Stimulated activated CD8-positive, alpha-beta memory T cell treated with anti-CD3 and anti-CD28 coated beads, Interleukin-7, amount 100 ng/mL, for 1 hour (primary cell): ENCODE data around the gene ENOX2.
"Not testable (repeated sequence)": the region's sequence is repeated elsewhere in the genome, so short reads cannot be mapped to it uniquely, and the experiment has no call there.

Experiments used
- DNase-seq, 2 donors: peaks; one replicate each; pipeline ENCODE4 v3.0.0-alpha.2; 2020; ENCODE audit warnings: low read depth in 2 of 2

ENOX2 gene

GRCh38 chrX:130756233-130756632 lies 146.8 kb downstream of the ENOX2 start:
- DNase-seq = no peak

DNA sequence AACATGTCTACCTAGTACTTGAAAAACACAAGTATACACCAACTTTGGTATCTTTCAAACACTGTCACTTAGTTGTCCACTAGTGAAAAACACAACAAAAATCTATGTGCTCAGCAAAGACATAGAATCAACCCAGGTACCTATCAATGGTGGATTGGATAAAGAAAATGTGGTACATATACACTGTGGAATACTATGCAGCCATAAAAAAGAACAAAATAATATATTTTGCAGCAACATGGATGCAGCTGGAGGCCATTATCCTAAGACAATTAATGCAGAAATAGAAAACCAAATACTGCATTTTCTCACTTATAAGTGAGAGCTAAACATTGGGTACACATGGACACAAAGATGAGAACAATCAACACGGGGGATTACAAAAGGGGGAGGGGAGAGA lies 148.7 kb downstream of the ENOX2 start:
- DNase-seq = no peak

- DNase-seq = no peak
These were observed 156.2 kb downstream of the ENOX2 start for GRCh38 chrX:130746709-130747342.

DNA sequence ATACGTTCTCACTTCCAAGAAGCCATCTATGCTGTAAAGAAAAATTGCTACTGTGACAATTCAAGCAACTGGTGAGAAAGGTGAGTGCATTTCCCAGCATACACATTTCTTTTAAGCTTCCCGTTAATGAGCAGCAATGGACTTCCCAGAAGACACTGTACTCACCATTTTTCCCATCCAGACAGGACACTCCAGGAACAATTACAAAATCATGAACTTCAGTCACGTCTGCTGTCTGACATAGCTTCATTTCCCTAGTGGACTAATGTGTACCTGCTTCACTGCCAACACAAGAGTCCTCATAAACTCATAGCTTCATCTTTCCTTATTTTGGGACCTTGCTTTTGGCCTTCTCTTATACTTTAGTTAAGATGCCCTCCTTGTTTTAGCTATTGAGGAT lies 156.9 kb downstream of the ENOX2 start:
- DNase-seq = no peak

DNA sequence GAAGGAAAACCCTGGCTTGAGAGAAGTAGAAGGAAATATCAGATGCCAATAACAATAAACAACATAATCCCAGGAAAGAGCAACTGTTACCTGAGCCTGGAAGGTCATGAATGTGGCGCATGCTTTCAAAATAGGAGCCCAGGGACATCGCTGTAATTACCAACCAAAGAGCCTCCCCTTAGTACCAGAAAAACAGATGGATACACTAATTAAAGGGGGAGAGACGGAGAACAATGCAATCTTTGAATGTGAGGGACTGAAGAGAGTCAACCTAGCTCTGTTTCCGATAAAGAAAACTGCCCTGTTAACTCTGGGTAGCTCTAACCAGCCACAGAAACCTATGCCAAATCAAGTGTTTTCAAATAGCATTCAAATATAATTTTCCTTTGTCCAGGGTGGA lies 161.4 kb downstream of the ENOX2 start:
- DNase-seq = no peak

GRCh38 chrX:130741151-130741550 lies 161.9 kb downstream of the ENOX2 start:
- DNase-seq = no peak

DNA sequence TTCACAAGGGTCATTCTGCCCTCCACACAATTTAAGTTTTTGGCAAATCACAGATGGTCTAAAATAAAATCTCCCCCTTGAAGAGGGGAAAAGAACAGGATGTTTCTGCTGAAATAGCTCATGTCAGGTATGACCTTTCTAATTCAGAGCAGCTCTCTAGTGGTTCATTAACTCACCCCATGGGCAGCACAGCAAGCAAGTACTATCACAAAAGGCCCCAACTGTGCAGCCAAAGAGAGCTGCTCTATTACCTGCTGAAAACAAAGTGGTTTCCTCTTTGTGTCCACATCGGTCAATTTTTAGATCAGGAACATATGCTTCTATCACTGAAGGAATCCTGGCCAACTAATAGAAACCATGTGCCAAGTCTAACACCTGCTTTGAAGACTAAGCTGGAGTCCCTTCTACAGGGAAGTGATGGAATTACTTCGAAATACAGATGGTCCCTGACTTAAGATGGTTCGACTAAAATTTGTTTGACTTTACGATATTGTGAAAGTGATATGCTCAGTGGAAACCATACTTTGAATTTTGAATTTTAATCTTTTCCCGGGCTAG lies 164.3 kb downstream of the ENOX2 start:
- no peak for DNase-seq

GRCh38 chrX:130734713-130735112 lies 168.3 kb downstream of the ENOX2 start:
- DNase-seq = no peak

- no peak for DNase-seq
These were observed 174.8 kb downstream of the ENOX2 start for GRCh38 chrX:130728208-130728607.

GRCh38 chrX:130726661-130727060 lies 176.3 kb downstream of the ENOX2 start:
- no peak for DNase-seq

- no peak for DNase-seq
These were observed 177.5 kb downstream of the ENOX2 start for GRCh38 chrX:130725519-130725918.

DNA sequence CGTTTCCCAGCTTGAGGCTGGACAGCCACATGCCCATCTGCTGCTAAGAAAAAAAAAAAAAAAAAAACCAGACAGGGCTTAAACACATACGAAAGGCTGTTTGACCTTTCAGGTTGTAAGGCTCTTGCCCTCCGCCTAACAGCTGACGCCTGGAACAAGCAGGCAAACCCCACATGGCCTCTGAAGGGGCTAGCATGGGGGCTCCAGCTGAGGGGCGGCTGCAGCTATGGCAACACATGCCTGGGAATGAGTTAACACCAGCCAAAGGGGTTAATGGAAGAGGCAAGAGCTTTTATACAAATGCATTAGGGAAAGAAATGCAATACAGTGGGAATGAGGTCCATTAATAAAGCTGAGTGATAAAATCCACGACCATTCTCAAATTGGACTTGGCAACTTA lies 183.6 kb downstream of the ENOX2 start:
- no peak for DNase-seq

DNA sequence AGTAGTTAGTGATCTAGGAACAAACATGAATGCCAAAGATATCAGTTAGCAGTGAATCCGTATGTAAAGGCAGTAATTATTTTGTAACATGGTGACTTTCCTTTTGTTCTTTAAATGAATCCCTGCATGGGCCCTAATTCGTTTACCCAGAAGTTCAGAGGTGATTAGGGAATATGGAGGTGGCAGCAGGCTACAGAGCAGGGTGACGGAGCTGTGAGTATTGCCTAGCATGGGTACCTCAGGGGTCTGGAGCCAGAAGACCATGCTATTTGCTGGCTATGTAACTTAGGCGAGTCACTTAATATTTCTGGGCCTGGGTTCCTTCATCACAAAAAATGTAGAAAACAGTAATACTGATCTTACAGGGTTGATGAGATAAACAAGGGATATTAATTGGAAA lies 184.9 kb downstream of the ENOX2 start:
- DNase-seq = no peak

DNA sequence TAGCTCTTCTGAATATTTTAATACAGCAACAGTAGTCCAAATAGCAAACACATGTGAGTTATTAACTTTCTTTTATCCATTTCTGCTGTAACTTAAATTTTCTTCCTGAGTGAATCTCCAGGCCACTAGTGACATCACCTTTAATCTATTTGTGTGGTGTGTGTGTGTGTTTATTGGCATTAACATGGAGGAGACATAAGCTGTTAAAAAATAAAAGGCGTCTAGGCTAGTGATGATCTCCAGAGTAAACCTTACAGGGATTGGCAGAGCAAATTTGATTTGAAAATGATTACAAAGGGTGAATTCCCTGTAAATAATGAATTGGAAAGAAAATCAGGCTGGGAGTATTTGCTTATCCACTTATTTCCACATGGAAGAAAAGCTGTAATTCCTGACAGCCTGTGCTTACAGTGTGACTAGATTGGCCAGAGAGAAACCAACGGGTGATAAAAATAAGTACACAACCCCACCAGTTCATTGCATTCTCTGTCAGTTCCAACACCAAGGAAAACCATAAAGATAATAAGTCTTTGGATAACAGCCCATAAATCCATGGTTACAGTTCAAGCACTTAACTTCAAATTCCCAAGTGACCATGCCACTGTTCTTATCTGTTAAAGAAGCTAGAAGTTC lies 186.1 kb downstream of the ENOX2 start:
- no peak for DNase-seq

- DNase-seq = no peak
These were observed 186.7 kb downstream of the ENOX2 start for GRCh38 chrX:130716346-130716745.

- no peak for DNase-seq
These were observed 187.7 kb downstream of the ENOX2 start for GRCh38 chrX:130715299-130715698.

GRCh38 chrX:130714665-130715064 lies 188.3 kb downstream of the ENOX2 start:
- no peak for DNase-seq

DNA sequence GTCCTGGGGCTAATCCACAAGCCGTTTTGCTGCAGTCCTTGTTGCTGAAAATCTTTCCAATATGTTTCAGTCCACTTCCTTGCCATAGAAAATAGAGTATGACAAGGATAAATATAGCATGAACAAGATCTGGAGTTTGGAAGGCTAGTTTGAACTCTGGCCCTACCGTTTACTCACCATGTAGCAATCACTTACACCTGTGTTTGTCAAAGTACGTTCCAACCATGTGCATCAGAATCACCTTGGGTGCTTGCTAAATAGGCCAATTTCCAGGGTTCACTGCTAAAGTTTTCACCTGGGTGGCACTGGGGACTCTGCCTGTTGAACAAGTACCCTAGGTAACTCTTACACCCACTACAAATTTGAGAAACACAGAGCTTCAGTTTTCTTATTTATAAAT lies 188.9 kb downstream of the ENOX2 start:
- no peak for DNase-seq

DNA sequence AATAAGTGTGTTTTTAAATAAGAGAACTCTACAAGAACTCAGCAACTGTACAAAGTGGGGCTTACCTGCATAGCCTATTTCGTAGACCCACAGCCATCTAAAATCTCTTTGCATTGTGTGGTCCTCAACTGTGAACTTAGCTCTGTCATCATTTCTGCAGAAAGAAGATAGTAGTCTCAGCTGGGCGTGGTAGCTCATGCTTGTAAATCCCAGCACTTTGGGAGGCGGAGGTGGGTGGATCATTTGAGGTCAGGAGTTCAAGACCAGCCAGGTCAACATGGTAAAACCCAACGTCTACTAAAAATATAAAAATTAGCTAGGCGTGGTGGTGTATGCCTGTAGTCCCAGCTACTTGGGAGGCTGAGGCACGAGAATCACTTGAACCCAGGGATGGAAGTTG lies 193.8 kb downstream of the ENOX2 start:
- DNase-seq = not testable (repeated sequence)

- DNase-seq = no peak
These were observed 197.4 kb downstream of the ENOX2 start for GRCh38 chrX:130705591-130705990.

DNA sequence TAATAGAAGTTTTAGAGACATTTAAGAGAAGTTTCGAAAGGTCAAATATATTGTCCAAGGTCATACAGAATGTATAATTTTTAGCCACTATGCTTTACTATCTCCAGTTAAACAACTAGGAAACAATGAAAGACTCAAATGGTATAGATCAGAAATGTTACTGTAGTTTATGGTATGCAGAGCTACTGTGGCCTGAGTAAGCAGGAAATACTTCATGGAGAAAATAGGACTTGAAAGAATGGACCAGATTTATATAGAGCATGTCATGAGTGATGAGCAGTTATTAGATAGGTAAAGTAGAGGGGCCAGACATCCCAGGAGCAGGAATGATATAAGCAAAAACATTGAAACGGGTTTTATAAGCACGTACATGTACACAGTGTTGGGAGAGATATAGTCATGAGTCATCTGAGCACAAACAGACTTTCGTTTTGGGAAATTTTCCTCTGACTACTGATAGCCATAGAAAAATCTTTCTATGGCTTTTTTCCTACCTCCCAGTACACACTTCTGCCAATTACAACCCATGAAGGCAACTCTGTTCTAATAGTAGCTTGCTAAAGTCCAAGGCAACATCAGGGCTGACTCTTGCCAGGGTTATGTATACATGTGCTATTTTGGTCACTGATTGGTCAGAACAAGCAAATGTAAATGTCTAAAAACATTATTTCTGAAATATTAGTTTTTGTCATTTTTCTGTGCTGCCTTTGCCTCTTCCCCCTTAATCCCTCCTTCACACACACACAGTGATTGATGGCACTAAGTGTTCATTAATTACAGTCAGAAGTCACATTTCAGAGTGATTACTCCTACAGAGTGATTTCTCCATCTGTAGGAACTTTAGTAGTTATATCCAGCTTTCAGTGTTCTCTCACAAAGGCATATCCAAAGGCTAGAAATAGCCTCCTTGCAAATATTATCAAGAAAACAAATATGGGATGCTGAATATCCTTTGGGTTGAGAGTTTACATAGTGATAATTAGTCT lies 198.7 kb downstream of the ENOX2 start:
- DNase-seq = no peak
